Measurements from ENCODE around the gene PRLHR.

The PRLHR gene

DNA sequence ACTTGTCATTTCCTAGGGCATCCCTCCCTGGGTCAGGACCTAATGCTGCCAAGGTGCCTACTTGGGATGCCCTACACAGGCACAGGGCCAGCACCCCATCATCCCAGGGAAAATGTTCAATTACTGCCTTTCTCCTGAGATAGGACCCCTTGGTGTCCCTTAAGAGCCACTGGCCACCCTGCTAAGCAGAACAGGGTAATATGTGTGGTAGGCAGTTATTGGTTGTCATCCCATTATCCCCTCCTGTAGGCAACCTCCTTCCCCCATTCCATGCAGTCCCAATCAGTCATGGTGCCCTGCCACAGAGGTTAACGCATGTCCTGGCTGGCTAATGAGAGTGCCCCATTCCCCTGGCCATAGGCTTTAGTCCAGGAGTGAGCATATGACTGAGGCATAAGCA lies 53.2 kb downstream of the PRLHR start:
- Histone ChIP-seq H3K36me3 (no peaks in the 10 kb centered on the region), H3K4me1 (no peaks in the 10 kb centered on the region), H3K4me3 (no peak overlapping the region), H3K27me3 (peaks cover 0 to 17% of the 10 kb centered on the region in 2 donors), H3K9me3 (no peaks in the 10 kb centered on the region), H3K27ac (no peak overlapping the region)
- intact Hi-C loops (cut with DNase I; ENCODE audit: low total_unique reads), result no loop called here
- DNase-seq, result no peak
- TF ChIP-seq, protein P1, sequence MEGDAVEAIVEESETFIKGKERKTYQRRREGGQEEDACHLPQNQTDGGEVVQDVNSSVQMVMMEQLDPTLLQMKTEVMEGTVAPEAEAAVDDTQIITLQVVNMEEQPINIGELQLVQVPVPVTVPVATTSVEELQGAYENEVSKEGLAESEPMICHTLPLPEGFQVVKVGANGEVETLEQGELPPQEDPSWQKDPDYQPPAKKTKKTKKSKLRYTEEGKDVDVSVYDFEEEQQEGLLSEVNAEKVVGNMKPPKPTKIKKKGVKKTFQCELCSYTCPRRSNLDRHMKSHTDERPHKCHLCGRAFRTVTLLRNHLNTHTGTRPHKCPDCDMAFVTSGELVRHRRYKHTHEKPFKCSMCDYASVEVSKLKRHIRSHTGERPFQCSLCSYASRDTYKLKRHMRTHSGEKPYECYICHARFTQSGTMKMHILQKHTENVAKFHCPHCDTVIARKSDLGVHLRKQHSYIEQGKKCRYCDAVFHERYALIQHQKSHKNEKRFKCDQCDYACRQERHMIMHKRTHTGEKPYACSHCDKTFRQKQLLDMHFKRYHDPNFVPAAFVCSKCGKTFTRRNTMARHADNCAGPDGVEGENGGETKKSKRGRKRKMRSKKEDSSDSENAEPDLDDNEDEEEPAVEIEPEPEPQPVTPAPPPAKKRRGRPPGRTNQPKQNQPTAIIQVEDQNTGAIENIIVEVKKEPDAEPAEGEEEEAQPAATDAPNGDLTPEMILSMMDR (IDR thresholded peaks at IDR 0.05), result no peak

DNA sequence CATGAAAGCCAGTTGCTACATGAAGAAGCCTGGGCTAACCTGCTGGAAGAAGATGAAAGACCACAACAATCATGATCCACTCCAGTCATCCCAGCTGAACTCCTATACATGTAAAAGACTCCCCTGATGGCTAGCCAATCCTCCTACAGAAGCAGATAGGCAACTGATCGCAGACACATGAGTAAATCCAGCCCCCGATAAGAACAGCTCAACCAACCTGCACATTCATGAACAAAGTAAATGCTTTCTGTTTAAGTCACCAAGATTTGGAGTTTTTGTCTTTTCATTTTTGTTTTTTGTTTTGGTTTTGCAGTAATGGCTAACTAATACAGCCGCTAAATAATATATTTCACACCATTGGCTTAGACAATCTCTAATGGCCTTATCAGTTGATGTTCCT lies 53.7 kb downstream of the PRLHR start:
- no peak overlapping the region for H3K27ac ChIP-seq
- peaks cover 0 to 17% of the 10 kb centered on the region in 2 donors for H3K27me3 ChIP-seq
- no peak overlapping the region for H3K4me3 ChIP-seq
- TF ChIP-seq, protein P1 (IDR thresholded peaks at IDR 0.05), result no peak
- H3K36me3 ChIP-seq, result no peaks in the 10 kb centered on the region
- intact Hi-C loops (cut with DNase I; ENCODE audit: low total_unique reads), result no loop called here
- no peak for DNase-seq
- no peaks in the 10 kb centered on the region for H3K4me1 ChIP-seq
- H3K9me3 ChIP-seq, result no peaks in the 10 kb centered on the region

Measured in tibial artery (tissue), 4 donors.